Keratinocyte (primary cell): ENCODE data around the gene LCP2. TPM values are rescaled to one million over a fixed set of nuclear protein-coding genes. Genes with fewer than 3 reads are reported as not detected.

Source experiments
- DNase-seq: peaks from one replicate; pipeline ENCODE4 v3.0.0-alpha.2; 2011; ENCODE audit warnings: low read depth, missing footprints, low spot score
- FAIRE-seq: peaks from 2 replicates; lab custom pipeline; 2011; peaks lifted over from hg19 to GRCh38; lab: Jason Lieb, UNC
- H2AFZ ChIP-seq: 2 replicates; pipeline ENCODE4 v1.6.0; 2012; ENCODE audit warnings: low read length, control low read depth, inconsistent platforms; ENCODE audit not compliant: control insufficient read depth
- H3K27ac ChIP-seq: 2 replicates; pipeline ENCODE4 v1.5.1; 2011; ENCODE audit warnings: low read length; ENCODE audit not compliant: control insufficient read depth, insufficient read depth
- H3K27me3 ChIP-seq: 3 replicates; pipeline ENCODE4 v1.6.0; 2011; ENCODE audit warnings: low read length; ENCODE audit not compliant: control insufficient read depth, insufficient read depth; ENCODE audit errors: extremely low read depth
- H3K36me3 ChIP-seq, 2 experiments: 2 replicates in 1 of 2; 3 replicates in 1 of 2; pipeline ENCODE4 v1.5.1; 2011; ENCODE audit warnings: low read length in 2 of 2, mild to moderate bottlenecking in 1 of 2; ENCODE audit not compliant: control insufficient read depth in 2 of 2, insufficient read depth in 2 of 2; ENCODE audit errors: extremely low read depth in 1 of 2
- H3K4me1 ChIP-seq: 3 replicates; pipeline ENCODE4 v1.5.1; 2011; ENCODE audit warnings: low read length; ENCODE audit not compliant: control insufficient read depth, insufficient read depth; ENCODE audit errors: extremely low read depth
- H3K4me2 ChIP-seq: 3 replicates; pipeline ENCODE4 v1.6.0; 2011; ENCODE audit warnings: low read depth, low read length; ENCODE audit not compliant: control insufficient read depth, insufficient read depth; ENCODE audit errors: extremely low read depth
- H3K4me3 ChIP-seq, 3 experiments: fragments of 200-600 bp in 1 of 3; sonication (generic) in 1 of 3; 2 replicates in 2 of 3; 3 replicates in 1 of 3; pipeline ENCODE4 v1.5.1; 2011 to 2016; ENCODE audit warnings: low read length in 3 of 3, mild to moderate bottlenecking in 3 of 3, control low read depth in 2 of 3, inconsistent platforms in 1 of 3, low read depth in 1 of 3, mixed read lengths in 1 of 3, mixed run types in 1 of 3, moderate library complexity in 1 of 3; ENCODE audit not compliant: control insufficient read depth in 2 of 3, insufficient read depth in 2 of 3; ENCODE audit errors: extremely low read depth in 1 of 3
- H3K79me2 ChIP-seq: 2 replicates; pipeline ENCODE4 v1.6.0; 2012; ENCODE audit warnings: low read length; ENCODE audit not compliant: control insufficient read depth, insufficient read depth
- H3K9ac ChIP-seq: 3 replicates; pipeline ENCODE4 v1.6.0; 2011; ENCODE audit warnings: low read length; ENCODE audit not compliant: control insufficient read depth, insufficient read depth; ENCODE audit errors: extremely low read depth
- H3K9me1 ChIP-seq: 3 replicates; pipeline ENCODE4 v1.6.0; 2011; ENCODE audit warnings: low read length; ENCODE audit not compliant: control insufficient read depth, insufficient read depth; ENCODE audit errors: extremely low read depth
- H3K9me3 ChIP-seq: 2 replicates; pipeline ENCODE4 v1.5.1; 2012; ENCODE audit warnings: low read depth, low read length; ENCODE audit not compliant: control insufficient read depth
- H4K20me1 ChIP-seq: 3 replicates; pipeline ENCODE4 v1.6.0; 2011; ENCODE audit warnings: low read length; ENCODE audit not compliant: control insufficient read depth, insufficient read depth; ENCODE audit errors: extremely low read depth
- CTCF ChIP-seq, 3 experiments: IDR thresholded peaks in 1 of 3; conservative IDR thresholded peaks in 1 of 3; optimal IDR thresholded peaks in 1 of 3; 2 replicates in 2 of 3; 3 replicates in 1 of 3; pipeline versions ENCODE3 to v1.5.1; 2011; ENCODE audit warnings: low read length in 3 of 3, mild to moderate bottlenecking in 3 of 3, moderate library complexity in 2 of 3, control low read depth in 1 of 3, inconsistent platforms in 1 of 3; ENCODE audit not compliant: insufficient read depth in 2 of 3; ENCODE audit errors: extremely low read depth in 1 of 3
- EZH2 ChIP-seq: IDR thresholded peaks from one replicate; pipeline ENCODE4 v1.6.1; 2012; ENCODE audit warnings: inconsistent platforms, mild to moderate bottlenecking, low read length, moderate library complexity
- dilution Hi-C: fragments of 300-500 bp; cut with MboI; formaldehyde crosslinking; loops from one replicate; pipeline ENCODE4 v1.7.0; 2020; ENCODE audit warnings: low sequenced_read_pairs; ENCODE audit not compliant: extremely low pct_ligation_motif_present
- polyA plus RNA-seq, 5 experiments: library from polyadenylated mRNA; depleted of rRNA in 3 of 5; stranded (reverse) in 3 of 5; stranded (forward) in 1 of 5; unstranded in 1 of 5; fragments of >200 nt; gene quantifications; 1 replicate in 1 of 5; 2 replicates in 3 of 5; 3 replicates in 1 of 5; pipeline versions ENCODE4 v1.2.1 to v1.2.3, GENCODE V29; 2011 to 2012; ENCODE audit warnings: missing spikeins in 2 of 5, low read depth in 1 of 5, low replicate concordance in 1 of 5

Gene LCP2
- polyA plus RNA-seq, 1 donor (not counting 4 experiments of a cell fraction or from before 2014, with no cell fraction given) = not detected

- Histone ChIP-seq H3K27ac (no peak overlapping the region), H4K20me1 (no peaks in the 10 kb centered on the region), H3K9ac (no peak overlapping the region), H3K9me3 (no peaks in the 10 kb centered on the region), H3K4me1 (no peaks in the 10 kb centered on the region), H3K4me2 (no peak overlapping the region), H3K4me3 (no peak overlapping the region), H3K79me2 (no peaks in the 10 kb centered on the region), H3K36me3 (no peaks in the 10 kb centered on the region), H3K9me1 (no peaks in the 10 kb centered on the region), H2AFZ (no peak overlapping the region), H3K27me3 (no peaks in the 10 kb centered on the region)
- TF ChIP-seq EZH2 (no peak), CTCF (optimal IDR thresholded peaks at IDR 0.05 in 1 of 3, IDR thresholded peaks at IDR 0.05 in 1 of 3, conservative IDR thresholded peaks at IDR 0.05 in 1 of 3; ENCODE audit: extremely low read depth in 1 of 3, insufficient read depth in 2 of 3, low read length in 3 of 3) (no peak)
- dilution Hi-C loops = no loop called here
- FAIRE-seq (no peak), DNase-seq (no peak)
Observed at GRCh38 chr5:170211575-170212334, 85.8 kb downstream of the LCP2 start.

GRCh38 chr5:170206958-170207357 is 90.6 kb downstream of the LCP2 start:
- Histone ChIP-seq H3K9me1 (no peaks in the 10 kb centered on the region), H3K27me3 (no peaks in the 10 kb centered on the region), H3K9me3 (no peaks in the 10 kb centered on the region), H3K27ac (no peak overlapping the region), H3K9ac (no peak overlapping the region), H3K4me3 (no peak overlapping the region), H4K20me1 (no peaks in the 10 kb centered on the region), H2AFZ (no peak overlapping the region), H3K4me2 (no peak overlapping the region), H3K4me1 (no peaks in the 10 kb centered on the region), H3K79me2 (no peaks in the 10 kb centered on the region), H3K36me3 (no peaks in the 10 kb centered on the region)
- dilution Hi-C loops = no loop called here
- no peak for TF ChIP-seq CTCF (optimal IDR thresholded peaks at IDR 0.05 in 1 of 3, IDR thresholded peaks at IDR 0.05 in 1 of 3, conservative IDR thresholded peaks at IDR 0.05 in 1 of 3; ENCODE audit: extremely low read depth in 1 of 3, insufficient read depth in 2 of 3, low read length in 3 of 3)
- FAIRE-seq = no peak
- DNase-seq = no peak
